H1 (cell line): ENCODE measurements around the gene IFIT5. TPM values are rescaled to one million over a fixed set of nuclear protein-coding genes. Genes with fewer than 3 reads are reported as not detected.

Experiments used
- CHD7 ChIP-seq: fragments of 300-600 bp; sonication (generic); IDR thresholded peaks from 2 replicates; pipeline ENCODE4 v1.7.1; 2012; ENCODE audit warnings: low read length, moderate library complexity, mild to moderate bottlenecking, inconsistent platforms; ENCODE audit not compliant: insufficient replicate concordance
- RAD21 ChIP-seq, 2 experiments: IDR thresholded peaks in 1 of 2; conservative IDR thresholded peaks in 1 of 2; 2 replicates each; pipeline ENCODE4 v1.6.1; 2011; ENCODE audit warnings: low read depth in 2 of 2, low read length in 2 of 2, improper control_type of control experiment in 1 of 2, inconsistent platforms in 1 of 2, mild to moderate bottlenecking in 1 of 2, moderate library complexity in 1 of 2
- polyA plus RNA-seq, 7 experiments: library from polyadenylated mRNA; depleted of rRNA in 3 of 7; stranded (reverse) in 5 of 7; unstranded in 2 of 7; fragments of >200 nt in 5 of 7; fragments of 200-250 nt in 2 of 7; gene quantifications; 1 replicate in 5 of 7; 2 replicates in 1 of 7; 4 replicates in 1 of 7; pipeline versions ENCODE4 v1.2.1 to v1.2.3, GENCODE V29; 2011 to 2013; ENCODE audit warnings: missing spikeins in 2 of 7, mixed read lengths in 2 of 7
- total RNA-seq: library from RNA; stranded (reverse); fragmentation: NEBNext Ultra II Directional; extraction: Animal tissue kit (Norgen Biotek cat#: 25700); gene quantifications from 2 replicates; pipeline ENCODE4 v1.2.1, GENCODE V29; 2021

The IFIT5 gene
- total and polyA plus RNA-seq, 2 of the 8 experiments (the other 6 are each of a cell fraction or from before 2014, with no cell fraction given): 0.94 to 2.6 TPM

GRCh38 chr10:89421018-89421476 lies 6.7 kb downstream of the IFIT5 start (continued):
- TF ChIP-seq CHD7: no peak
- no peak for TF ChIP-seq RAD21 (IDR thresholded peaks at IDR 0.05 in 1 of 2, conservative IDR thresholded peaks at IDR 0.05 in 1 of 2; ENCODE audit: low read depth in 2 of 2, low read length in 2 of 2)
